ENCODE results near the gene CISD3.

DNA sequence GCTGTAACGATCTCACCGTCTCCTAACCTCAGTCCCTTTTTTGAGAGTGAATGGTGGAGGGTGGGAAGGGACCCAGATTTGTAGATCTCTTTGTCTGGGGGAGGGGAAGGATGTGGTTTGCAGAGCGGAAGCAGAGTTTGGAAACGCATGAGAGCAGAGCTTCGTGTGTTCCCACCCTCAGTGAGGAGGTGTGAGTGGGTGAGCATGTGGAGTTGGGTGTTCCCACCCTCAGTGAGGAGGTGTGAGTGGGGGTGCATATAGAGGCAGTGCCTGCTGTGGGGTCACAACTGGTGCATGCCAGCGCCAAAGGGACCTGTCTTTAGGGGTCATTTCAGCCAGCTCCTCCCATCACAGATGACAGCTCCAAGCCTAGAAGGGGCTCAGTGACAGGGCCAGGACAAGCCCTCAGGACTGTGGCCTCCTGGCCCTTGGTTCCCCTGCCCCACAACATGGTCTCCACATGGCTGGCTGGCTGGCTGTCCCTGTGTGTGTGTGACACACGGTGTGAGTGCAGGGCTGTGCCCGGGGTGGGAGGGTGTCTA, 1.8 kb upstream of the CISD3 start:
- TF ChIP-seq, protein P1, sequence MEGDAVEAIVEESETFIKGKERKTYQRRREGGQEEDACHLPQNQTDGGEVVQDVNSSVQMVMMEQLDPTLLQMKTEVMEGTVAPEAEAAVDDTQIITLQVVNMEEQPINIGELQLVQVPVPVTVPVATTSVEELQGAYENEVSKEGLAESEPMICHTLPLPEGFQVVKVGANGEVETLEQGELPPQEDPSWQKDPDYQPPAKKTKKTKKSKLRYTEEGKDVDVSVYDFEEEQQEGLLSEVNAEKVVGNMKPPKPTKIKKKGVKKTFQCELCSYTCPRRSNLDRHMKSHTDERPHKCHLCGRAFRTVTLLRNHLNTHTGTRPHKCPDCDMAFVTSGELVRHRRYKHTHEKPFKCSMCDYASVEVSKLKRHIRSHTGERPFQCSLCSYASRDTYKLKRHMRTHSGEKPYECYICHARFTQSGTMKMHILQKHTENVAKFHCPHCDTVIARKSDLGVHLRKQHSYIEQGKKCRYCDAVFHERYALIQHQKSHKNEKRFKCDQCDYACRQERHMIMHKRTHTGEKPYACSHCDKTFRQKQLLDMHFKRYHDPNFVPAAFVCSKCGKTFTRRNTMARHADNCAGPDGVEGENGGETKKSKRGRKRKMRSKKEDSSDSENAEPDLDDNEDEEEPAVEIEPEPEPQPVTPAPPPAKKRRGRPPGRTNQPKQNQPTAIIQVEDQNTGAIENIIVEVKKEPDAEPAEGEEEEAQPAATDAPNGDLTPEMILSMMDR (IDR thresholded peaks at IDR 0.05) = no peak
- no peak for TF ChIP-seq POLR2A (IDR thresholded peaks at IDR 0.05)
